DOHH2 (cell line): Measurements from ENCODE around the gene GRK4.

Source experiments
- CTCF ChIP-seq: fragments of 200-600 bp; sonication (generic); IDR thresholded peaks from one replicate; pipeline ENCODE4 v1.5.1; 2014; ENCODE audit warnings: antibody characterized with exemption, mild to moderate bottlenecking, low read depth, low read length; ENCODE audit not compliant: poor library complexity, severe bottlenecking
- EZH2phosphoT487 ChIP-seq: fragments of 200-600 bp; sonication (generic); IDR thresholded peaks from 2 replicates; pipeline ENCODE4 v1.6.1; 2017; ENCODE audit warnings: borderline replicate concordance, mild to moderate bottlenecking, antibody characterized with exemption, low read length, moderate library complexity, mixed read lengths

- TF ChIP-seq CTCF (no peak), EZH2phosphoT487 (no peak)
These were observed 119.6 kb downstream of the GRK4 start for GRCh38 chr4:3082925-3083515.
